GM12865 (cell line): Measurements from ENCODE around the gene RASEF.
"Not testable (repeated sequence)": the region's sequence is repeated elsewhere in the genome, so short reads cannot be mapped to it uniquely, and the experiment has no call there.

Source experiments
- DNase-seq: peaks from one replicate; pipeline ENCODE4 v3.0.0; 2010; ENCODE audit warnings: low read depth
- H3K4me3 ChIP-seq: 2 replicates; pipeline ENCODE4 v1.5.1; 2011; ENCODE audit warnings: mild to moderate bottlenecking, low read depth, low read length, control low read depth
- TF ChIP-seq, protein P1 (sequence below): IDR thresholded peaks from 2 replicates; pipeline ENCODE4 v1.5.1; 2011; ENCODE audit warnings: low read length, control low read depth, low read depth, inconsistent platforms; ENCODE audit not compliant: insufficient read depth; ENCODE audit errors: missing control alignments

Gene RASEF

GRCh38 chr9:82957529-82958379 lies 105.2 kb downstream of the RASEF start:
- H3K4me3 ChIP-seq, result no peak overlapping the region
- no peak for DNase-seq
- TF ChIP-seq, protein P1, sequence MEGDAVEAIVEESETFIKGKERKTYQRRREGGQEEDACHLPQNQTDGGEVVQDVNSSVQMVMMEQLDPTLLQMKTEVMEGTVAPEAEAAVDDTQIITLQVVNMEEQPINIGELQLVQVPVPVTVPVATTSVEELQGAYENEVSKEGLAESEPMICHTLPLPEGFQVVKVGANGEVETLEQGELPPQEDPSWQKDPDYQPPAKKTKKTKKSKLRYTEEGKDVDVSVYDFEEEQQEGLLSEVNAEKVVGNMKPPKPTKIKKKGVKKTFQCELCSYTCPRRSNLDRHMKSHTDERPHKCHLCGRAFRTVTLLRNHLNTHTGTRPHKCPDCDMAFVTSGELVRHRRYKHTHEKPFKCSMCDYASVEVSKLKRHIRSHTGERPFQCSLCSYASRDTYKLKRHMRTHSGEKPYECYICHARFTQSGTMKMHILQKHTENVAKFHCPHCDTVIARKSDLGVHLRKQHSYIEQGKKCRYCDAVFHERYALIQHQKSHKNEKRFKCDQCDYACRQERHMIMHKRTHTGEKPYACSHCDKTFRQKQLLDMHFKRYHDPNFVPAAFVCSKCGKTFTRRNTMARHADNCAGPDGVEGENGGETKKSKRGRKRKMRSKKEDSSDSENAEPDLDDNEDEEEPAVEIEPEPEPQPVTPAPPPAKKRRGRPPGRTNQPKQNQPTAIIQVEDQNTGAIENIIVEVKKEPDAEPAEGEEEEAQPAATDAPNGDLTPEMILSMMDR, result no peak

DNA sequence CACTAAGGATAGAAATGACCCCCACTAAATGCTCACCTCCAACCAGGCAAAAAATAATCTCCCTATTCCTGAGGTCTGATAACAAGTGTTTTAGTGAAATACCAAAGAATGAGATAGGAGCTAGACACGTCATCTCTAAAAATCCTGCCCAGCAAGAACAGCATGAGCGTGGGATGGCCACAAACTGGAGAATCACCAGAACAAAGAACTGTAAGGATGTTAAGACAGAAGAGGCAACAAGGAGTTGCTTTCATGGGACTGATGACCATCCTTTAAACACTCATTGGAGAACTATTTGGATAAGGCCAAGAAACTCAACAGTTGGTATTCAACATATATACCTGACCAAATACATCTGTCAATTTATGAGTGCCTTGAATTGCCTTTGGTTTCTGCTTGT lies 113.7 kb downstream of the RASEF start:
- no peak for DNase-seq
- TF ChIP-seq, protein P1, result no peak
- H3K4me3 ChIP-seq, result no peak overlapping the region

- TF ChIP-seq, protein P1, result no peak
- no peak for DNase-seq
- H3K4me3 ChIP-seq, result no peak overlapping the region
Observed at GRCh38 chr9:82940376-82940775, 122.6 kb downstream of the RASEF start.

DNA sequence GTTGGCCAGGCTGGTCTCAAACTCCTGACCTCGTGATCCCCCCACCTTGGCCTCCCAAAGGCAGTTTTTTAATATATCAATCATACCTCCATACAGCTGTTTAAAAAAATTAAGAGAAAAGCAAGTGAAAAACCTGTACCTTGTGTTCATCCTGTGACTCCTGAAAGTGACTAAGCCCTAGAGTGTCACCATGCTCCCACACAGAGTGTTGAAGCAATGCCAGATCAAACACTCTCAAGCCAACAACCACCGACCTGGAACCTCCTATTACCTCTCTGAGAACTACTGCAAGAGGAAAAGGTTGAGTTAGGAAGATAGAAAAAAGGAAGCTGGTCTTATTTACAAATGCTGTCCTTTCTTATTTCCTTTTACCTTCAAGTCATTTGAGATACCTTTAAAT lies 123.5 kb downstream of the RASEF start:
- no peak for DNase-seq
- H3K4me3 ChIP-seq, result no peak overlapping the region
- TF ChIP-seq, protein P1, result no peak

DNA sequence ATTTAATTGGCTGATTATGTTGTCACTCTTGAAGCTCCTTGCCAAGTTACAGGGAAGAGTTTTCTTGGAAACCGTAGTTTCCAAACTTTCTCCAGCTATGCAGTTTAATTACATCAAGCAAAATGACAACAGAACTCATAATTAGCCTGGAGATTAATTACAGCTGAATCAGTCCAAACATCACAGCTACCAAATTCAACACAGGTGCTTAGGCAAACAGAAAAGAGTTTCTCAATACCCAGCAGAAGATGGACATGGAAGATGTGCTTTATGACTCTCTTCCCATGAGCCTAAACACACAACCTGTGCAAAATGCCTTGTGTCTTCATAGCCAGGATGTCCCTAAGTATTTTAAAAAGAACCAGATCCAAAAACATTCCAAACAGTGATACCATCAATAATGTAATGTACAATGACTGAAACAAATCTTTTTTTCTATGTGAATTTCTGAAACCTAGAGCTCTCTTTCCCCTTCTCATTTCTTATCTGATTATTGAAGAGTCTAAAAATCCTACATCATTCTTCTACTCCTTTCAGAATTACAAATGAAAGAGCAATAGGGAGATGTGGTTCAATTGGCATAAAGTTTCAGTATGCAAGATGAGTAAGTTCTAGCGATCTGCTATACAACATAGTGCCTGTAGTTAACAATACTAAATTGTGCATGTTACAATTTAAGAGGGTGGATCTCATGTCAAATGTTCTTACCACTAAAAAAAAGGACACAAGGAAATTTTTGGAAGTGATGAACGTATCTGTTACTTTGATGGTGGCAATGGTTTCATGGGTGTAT lies 124.3 kb downstream of the RASEF start:
- TF ChIP-seq, protein P1, result no peak

GRCh38 chr9:82936561-82936960 lies 126.4 kb downstream of the RASEF start:
- DNase-seq, H3K4me3 ChIP-seq: not testable (repeated sequence)

More for the DNA sequence above, 124.3 kb downstream of the RASEF start:
- no peak overlapping the region for H3K4me3 ChIP-seq
- no peak for DNase-seq

- DNase-seq, result no peak
Observed at GRCh38 chr9:82934949-82935348, 128.0 kb downstream of the RASEF start.

DNA sequence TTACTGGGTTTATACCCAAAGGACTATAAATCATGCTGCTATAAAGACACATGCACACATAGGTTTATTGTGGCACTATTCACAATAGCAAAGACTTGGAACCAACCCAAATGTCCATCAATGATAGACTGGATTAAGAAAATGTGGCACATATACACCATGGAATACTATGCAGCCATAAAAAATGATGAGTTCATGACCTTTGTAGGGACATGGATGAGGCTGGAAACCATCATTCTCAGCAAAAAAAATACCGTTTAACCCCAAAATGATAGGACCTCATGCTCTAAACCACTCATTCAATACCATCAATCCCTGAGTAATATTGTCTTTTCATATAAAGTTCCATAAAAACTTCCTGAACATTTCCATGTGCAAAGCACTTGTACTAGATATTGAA lies 128.9 kb downstream of the RASEF start:
- DNase-seq, H3K4me3 ChIP-seq: not testable (repeated sequence)

More at GRCh38 chr9:82934949-82935348, 128.0 kb downstream of the RASEF start:
- TF ChIP-seq, protein P1, result no peak
- no peak overlapping the region for H3K4me3 ChIP-seq
